Spinal cord (tissue), 10 donors: Measurements from ENCODE around the gene IER3. TPM values are rescaled to one million over a fixed set of nuclear protein-coding genes. Genes with fewer than 3 reads are reported as not detected.

Experiments used
- DNase-seq, 6 donors: peaks; one replicate each; pipeline versions ENCODE4 v3.0.0 to v3.0.0-alpha.2; 2013 to 2015; ENCODE audit warnings: low spot score in 6 of 6, low read depth in 4 of 6
- H3K27ac ChIP-seq: one replicate; pipeline ENCODE4 v1.5.1; 2013; ENCODE audit warnings: low read depth, low read length, control low read depth
- H3K27me3 ChIP-seq: one replicate; pipeline ENCODE4 v1.6.1; 2013; ENCODE audit warnings: low read length; ENCODE audit not compliant: control insufficient read depth, insufficient read depth
- H3K36me3 ChIP-seq: one replicate; pipeline ENCODE4 v1.6.1; 2013; ENCODE audit warnings: low read length; ENCODE audit not compliant: control insufficient read depth, insufficient read depth
- H3K4me1 ChIP-seq: one replicate; pipeline ENCODE4 v1.6.1; 2013; ENCODE audit warnings: low read length; ENCODE audit not compliant: control insufficient read depth, insufficient read depth
- H3K4me3 ChIP-seq: one replicate; pipeline ENCODE4 v1.5.1; 2013; ENCODE audit warnings: low read depth, low read length, control low read depth
- H3K9me3 ChIP-seq: one replicate; pipeline ENCODE4 v1.6.1; 2013; ENCODE audit warnings: low read length; ENCODE audit not compliant: control insufficient read depth, insufficient read depth
- WGBS: methylation state at CpG from one replicate; pipeline ENCODE4 v1.1.5; 2013; ENCODE audit warnings: missing lambda C conversion rate; ENCODE audit not compliant: insufficient coverage; 5-methylcytosine and 5-hydroxymethylcytosine counted together
- long read RNA-seq, 4 donors: transcript quantifications; one replicate each; lab custom pipeline, GENCODE V29; 2026
- polyA plus RNA-seq, 2 donors: library from polyadenylated mRNA; unstranded; fragments of 120-200 nt; gene quantifications; one replicate each; pipeline ENCODE4 v1.2.1, GENCODE V29; 2013; ENCODE audit not compliant: insufficient read length in 2 of 2
- total RNA-seq, 2 donors: library from RNA; depleted of rRNA in 1 of 2; stranded (reverse); fragments of 120-200 nt in 1 of 2; fragments of >200 nt in 1 of 2; gene quantifications; one replicate each; pipeline versions ENCODE4 v1.2.3 to v1.2.4, GENCODE V29; 2013 to 2014
- donor health status: healthy.

The IER3 gene, protein sequence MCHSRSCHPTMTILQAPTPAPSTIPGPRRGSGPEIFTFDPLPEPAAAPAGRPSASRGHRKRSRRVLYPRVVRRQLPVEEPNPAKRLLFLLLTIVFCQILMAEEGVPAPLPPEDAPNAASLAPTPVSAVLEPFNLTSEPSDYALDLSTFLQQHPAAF
- 10 to 100 TPM in 1 of 2 donors, 1 to 10 TPM in 1; 6.8 to 23.9 TPM for total RNA-seq
- 10 to 100 TPM in 1 of 2 donors, 1 to 10 TPM in 1; 9.0 to 11.1 TPM for polyA plus RNA-seq
- long read RNA-seq, donor 1, transcript IER3-202 (1 exons, 1,350 nt), result major isoform, 11 of 14 reads
- long read RNA-seq, donor 1, partial matches to known transcripts, result 0 of 14 reads
- long read RNA-seq, donor 1, other reads (novel, unspliced or antisense), result 0 of 14 reads
- long read RNA-seq, donor 2, partial matches to known transcripts, result 0 of 6 reads
- long read RNA-seq, donor 2, other reads (novel, unspliced or antisense), result 0 of 6 reads
- long read RNA-seq, donor 3, transcript IER3-201 (2 exons, 1,244 nt), result minor isoform, 7 of 18 reads
- long read RNA-seq, donor 3, transcript IER3-202 (1 exons, 1,350 nt), result major isoform, 11 of 18 reads
- long read RNA-seq, donor 3, partial matches to known transcripts, result 0 of 18 reads
- long read RNA-seq, donor 3, other reads (novel, unspliced or antisense), result 0 of 18 reads
- long read RNA-seq, donor 4, transcript IER3-201 (2 exons, 1,244 nt), result minor isoform, 10 of 27 reads
- long read RNA-seq, donor 4, transcript IER3-202 (1 exons, 1,350 nt), result major isoform, 17 of 27 reads
- long read RNA-seq, donor 4, partial matches to known transcripts, result 0 of 27 reads
- long read RNA-seq, donor 4, other reads (novel, unspliced or antisense), result 0 of 27 reads

DNA sequence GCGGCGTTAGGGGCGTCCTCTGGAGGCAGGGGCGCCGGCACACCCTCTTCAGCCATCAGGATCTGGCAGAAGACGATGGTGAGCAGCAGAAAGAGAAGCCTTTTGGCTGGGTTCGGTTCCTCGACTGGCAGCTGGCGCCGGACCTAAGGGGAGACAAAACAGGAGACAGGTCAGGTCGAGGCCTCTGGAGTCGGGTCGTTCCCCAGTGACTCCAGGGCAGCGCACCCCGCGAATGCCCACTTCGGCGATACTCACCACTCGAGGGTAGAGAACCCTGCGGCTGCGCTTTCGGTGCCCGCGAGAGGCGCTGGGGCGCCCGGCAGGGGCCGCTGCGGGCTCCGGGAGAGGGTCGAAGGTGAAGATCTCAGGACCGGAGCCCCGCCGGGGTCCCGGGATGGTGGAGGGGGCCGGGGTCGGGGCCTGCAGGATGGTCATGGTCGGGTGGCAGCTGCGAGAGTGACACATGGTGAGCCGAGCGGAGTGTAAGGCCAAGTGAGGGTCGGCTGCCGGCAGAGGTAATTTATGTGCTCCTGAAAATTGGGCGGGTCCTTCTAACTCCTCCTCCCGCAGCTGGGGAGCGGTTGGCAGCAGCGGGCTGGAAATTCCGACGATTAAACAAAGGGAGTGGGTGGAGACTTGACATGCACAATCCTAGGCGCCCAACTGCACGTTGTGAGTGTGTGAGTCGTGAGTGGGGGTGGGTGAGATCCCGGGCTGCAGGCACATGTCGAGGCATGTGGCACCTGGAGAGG lies at the start of gene IER3:
Gene IER3, minus strand, starts transcription at position 494 of the 752 bp plus-strand sequence. Its CDS starts 29 bp downstream, at position 465.
- peak in 2 of 6 donors; percentile 84 to 95 for DNase-seq
- no peaks in the 10 kb centered on the region for H3K9me3 ChIP-seq
- peaks cover 20% of the 10 kb centered on the region for H3K36me3 ChIP-seq
- no peaks in the 10 kb centered on the region for H3K27me3 ChIP-seq
- H3K27ac ChIP-seq, result peak within 1 kb of the TSS; percentile 83
- WGBS, result 2% methylated on average over 54 of the region's 54 CpGs
- H3K4me3 ChIP-seq, result peak within 1 kb of the TSS; percentile 84
- peaks cover 43% of the 10 kb centered on the region for H3K4me1 ChIP-seq

DNA sequence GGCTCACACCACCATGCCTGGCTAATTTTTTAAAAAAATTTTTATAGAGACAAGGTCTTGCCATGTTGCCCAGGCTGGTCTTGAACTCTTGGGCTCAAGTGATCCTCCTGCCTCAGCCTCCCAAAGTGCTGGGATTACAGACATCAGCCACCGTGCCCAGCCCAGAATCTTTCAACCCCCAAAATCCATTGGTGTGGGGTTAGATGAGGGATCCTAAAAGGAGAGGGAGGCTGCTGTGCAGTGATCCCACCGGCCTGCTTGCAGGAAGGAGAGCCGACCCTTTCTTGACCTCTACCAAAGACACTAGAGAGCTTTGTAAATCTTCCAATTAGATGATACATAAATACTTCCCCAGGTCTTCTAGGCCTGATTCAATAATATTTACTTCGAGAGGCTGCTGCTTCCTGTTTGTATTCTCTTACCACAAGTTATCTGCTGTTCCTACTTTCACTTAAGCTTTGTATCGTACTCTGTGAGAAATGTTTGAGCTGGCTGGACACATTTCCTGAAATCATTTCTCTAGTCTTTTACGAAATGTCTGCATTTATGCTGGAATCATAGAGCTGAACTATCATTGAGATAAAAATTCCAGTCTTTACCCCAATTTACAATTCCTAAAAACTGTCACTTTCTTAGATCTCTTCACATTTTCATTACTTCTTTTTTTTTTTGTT lies 49.3 kb upstream of the IER3 start:
- WGBS, result 100% methylated on average over 1 of the region's 6 CpGs
- Histone ChIP-seq H3K4me1 (peaks cover 5% of the 10 kb centered on the region), H3K27ac (peak overlapping the region; percentile 48), H3K9me3 (no peaks in the 10 kb centered on the region), H3K36me3 (no peaks in the 10 kb centered on the region), H3K4me3 (no peak overlapping the region), H3K27me3 (no peaks in the 10 kb centered on the region)
- DNase-seq, result peak in 1 of 6 donors; percentile 34

- H3K9me3 ChIP-seq, result no peaks in the 10 kb centered on the region
- no peak overlapping the region for H3K27ac ChIP-seq
- WGBS, result 100% methylated on average over 1 of the region's 2 CpGs
- H3K27me3 ChIP-seq, result no peaks in the 10 kb centered on the region
- peaks cover 5% of the 10 kb centered on the region for H3K4me1 ChIP-seq
- H3K36me3 ChIP-seq, result no peaks in the 10 kb centered on the region
- DNase-seq, result no peak
- H3K4me3 ChIP-seq, result no peak overlapping the region
These were observed 48.4 kb upstream of the IER3 start for GRCh38 chr6:30792786-30793185.

DNA sequence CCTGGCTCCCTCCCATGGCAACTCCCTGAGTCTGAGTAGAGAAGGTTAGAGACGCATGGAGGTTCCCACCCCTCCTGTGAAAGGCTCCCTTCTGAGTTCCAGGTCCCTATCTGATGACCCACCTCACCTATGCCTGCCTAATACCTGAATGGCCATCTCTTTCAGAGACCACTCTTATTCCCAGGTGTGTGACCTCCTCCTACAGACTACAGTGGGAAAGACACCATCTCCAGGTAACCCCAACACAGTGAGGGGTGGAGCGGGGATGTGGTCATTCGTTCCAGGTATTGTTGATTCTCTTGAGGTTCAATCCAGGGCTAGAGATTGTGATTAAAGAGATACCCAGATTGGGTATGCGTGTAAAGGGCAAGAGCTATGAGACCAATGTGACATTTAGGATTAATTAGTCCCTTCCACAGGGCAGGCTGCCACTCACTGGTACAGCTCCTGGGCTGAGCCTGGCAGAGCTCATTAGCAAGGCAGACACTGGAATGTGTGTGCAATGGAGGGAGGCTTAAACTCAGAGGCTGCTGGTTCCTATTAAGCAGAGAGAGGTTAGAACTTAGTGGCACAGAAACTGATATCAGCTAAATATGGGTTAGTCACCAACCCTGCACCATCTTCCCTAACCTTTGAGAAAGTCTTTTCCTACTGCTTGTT lies 46.5 kb upstream of the IER3 start:
- Histone ChIP-seq H3K4me1 (peaks cover 5% of the 10 kb centered on the region), H3K9me3 (no peaks in the 10 kb centered on the region), H3K27ac (no peak overlapping the region), H3K4me3 (no peak overlapping the region), H3K27me3 (no peaks in the 10 kb centered on the region), H3K36me3 (no peaks in the 10 kb centered on the region)
- DNase-seq, result no peak
- 81% methylated on average over 4 of the region's 4 CpGs for WGBS

GRCh38 chr6:30789606-30790005 lies 45.3 kb upstream of the IER3 start:
- H3K36me3 ChIP-seq, result no peaks in the 10 kb centered on the region
- H3K4me3 ChIP-seq, result no peak overlapping the region
- H3K27ac ChIP-seq, result no peak overlapping the region
- H3K27me3 ChIP-seq, result no peaks in the 10 kb centered on the region
- no peak for DNase-seq
- no CpG with 5 or more reads among the region's 1 CpG for WGBS
- peaks cover 5% of the 10 kb centered on the region for H3K4me1 ChIP-seq
- H3K9me3 ChIP-seq, result no peaks in the 10 kb centered on the region

GRCh38 chr6:30787954-30788353 lies 43.6 kb upstream of the IER3 start:
- DNase-seq, result no peak
- 74% methylated on average over 3 of the region's 5 CpGs for WGBS
- Histone ChIP-seq H3K36me3 (no peaks in the 10 kb centered on the region), H3K27me3 (no peaks in the 10 kb centered on the region), H3K4me3 (no peak overlapping the region), H3K4me1 (peaks cover 4% of the 10 kb centered on the region), H3K27ac (no peak overlapping the region), H3K9me3 (no peaks in the 10 kb centered on the region)

DNA sequence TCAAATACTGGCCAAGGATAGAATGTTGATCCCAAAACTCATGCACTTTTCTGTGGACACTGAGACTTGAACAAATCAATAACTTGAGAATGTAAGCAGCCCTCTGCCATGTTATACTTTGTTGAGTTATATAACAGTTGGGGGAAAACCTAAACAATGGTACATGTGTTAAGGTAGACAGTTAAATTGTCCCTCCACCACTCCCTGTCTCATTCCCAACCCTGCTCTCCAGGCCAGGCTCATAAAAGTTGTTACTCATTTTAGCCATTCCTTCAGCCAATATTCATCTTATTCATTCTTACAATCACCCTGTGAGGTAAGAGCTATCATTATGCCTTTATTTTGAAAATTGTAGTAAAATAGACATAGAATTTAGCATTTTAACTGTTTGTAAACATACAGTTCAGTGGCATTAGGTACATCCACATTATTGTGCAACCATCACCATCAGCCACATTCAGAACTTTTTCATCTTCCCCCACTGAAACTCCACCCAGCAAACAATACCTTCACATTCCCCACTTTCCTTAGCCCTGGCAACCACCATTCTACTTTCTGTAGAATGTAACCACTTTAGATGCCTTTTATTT lies 38.2 kb upstream of the IER3 start:
- no peak for DNase-seq
- Histone ChIP-seq H3K4me3 (no peak overlapping the region), H3K27ac (peak overlapping the region; percentile 92), H3K27me3 (no peaks in the 10 kb centered on the region), H3K36me3 (no peaks in the 10 kb centered on the region), H3K9me3 (no peaks in the 10 kb centered on the region), H3K4me1 (peaks cover 29% of the 10 kb centered on the region)

- no peaks in the 10 kb centered on the region for H3K36me3 ChIP-seq
- peak overlapping the region; percentile 20 for H3K4me3 ChIP-seq
- DNase-seq, result peak; percentile 86 to 98 (median 92)
- 12% methylated on average over 11 of the region's 13 CpGs for WGBS
- H3K4me1 ChIP-seq, result peaks cover 29% of the 10 kb centered on the region
- H3K27ac ChIP-seq, result peak overlapping the region; percentile 92
- H3K9me3 ChIP-seq, result no peaks in the 10 kb centered on the region
- no peaks in the 10 kb centered on the region for H3K27me3 ChIP-seq
These were observed 37.5 kb upstream of the IER3 start for GRCh38 chr6:30781743-30782424.
